IMR-90 (cell line): ENCODE measurements around the gene IGF1.

ENCODE experiments used
- BHLHE40 ChIP-seq: fragments of 150-350 bp; IDR thresholded peaks from 2 replicates; pipeline ENCODE4 v1.6.1; 2016; ENCODE audit warnings: mild to moderate bottlenecking, low read depth, low read length
- FOS ChIP-seq: fragments of 150-350 bp; IDR thresholded peaks from 2 replicates; pipeline ENCODE4 v1.6.1; 2016; ENCODE audit warnings: low read depth, low read length
- MXI1 ChIP-seq: IDR thresholded peaks from 2 replicates; pipeline ENCODE4 v1.6.1; 2012; ENCODE audit warnings: low read depth, mild to moderate bottlenecking, low read length, moderate library complexity, borderline replicate concordance
- POLR2A ChIP-seq: IDR thresholded peaks from 2 replicates; pipeline ENCODE4 v1.6.1; 2012; ENCODE audit warnings: mild to moderate bottlenecking, low read depth, low read length
- RAD21 ChIP-seq: IDR thresholded peaks from 2 replicates; pipeline ENCODE4 v1.6.1; 2012; ENCODE audit warnings: low read length, improper control_type of control experiment
- RCOR1 ChIP-seq: IDR thresholded peaks from 2 replicates; pipeline ENCODE4 v1.6.1; 2012; ENCODE audit warnings: mild to moderate bottlenecking, low read length, improper control_type of control experiment; ENCODE audit not compliant: insufficient replicate concordance
- RFX5 ChIP-seq: IDR thresholded peaks from 2 replicates; pipeline ENCODE4 v1.8.0; 2012; ENCODE audit warnings: low read depth, mild to moderate bottlenecking, low read length, moderate library complexity
- SMC3 ChIP-seq: fragments of 150-350 bp; IDR thresholded peaks from 2 replicates; pipeline ENCODE4 v1.6.1; 2016; ENCODE audit warnings: low read depth, mild to moderate bottlenecking, antibody characterized with exemption, low read length, moderate library complexity
- TF ChIP-seq, protein P1 (sequence below): conservative IDR thresholded peaks from 2 replicates; pipeline ENCODE4 v1.5.1; 2012; ENCODE audit warnings: mild to moderate bottlenecking, low read depth, low read length, improper control_type of control experiment
- TF ChIP-seq, protein P2 (sequence below): fragments of 150-350 bp; IDR thresholded peaks from 2 replicates; pipeline ENCODE4 v1.6.1; 2017; ENCODE audit warnings: mild to moderate bottlenecking, antibody characterized with exemption, low read length, low read depth

DNA sequence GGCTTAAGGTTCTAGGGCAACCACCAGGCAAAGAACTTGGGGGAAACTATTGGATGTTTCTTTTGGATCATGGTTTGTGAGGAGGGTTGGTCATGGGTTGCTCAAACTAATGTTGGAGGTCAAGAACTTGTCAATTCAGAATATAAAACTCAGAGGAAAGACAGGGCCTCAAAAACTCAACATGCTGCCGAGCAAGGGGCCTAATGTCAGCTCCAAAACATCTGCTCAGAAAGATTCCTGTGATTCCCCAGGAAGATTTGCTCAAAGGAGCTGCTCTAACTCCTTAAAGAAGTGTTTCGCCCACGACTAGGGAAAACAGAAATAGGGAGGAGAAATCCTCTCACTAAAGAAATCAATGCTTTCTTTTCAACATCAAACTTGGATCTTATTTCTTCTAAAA lies 3.7 kb upstream of the IGF1 start:
- TF ChIP-seq POLR2A: no peak
- TF ChIP-seq, protein P1, sequence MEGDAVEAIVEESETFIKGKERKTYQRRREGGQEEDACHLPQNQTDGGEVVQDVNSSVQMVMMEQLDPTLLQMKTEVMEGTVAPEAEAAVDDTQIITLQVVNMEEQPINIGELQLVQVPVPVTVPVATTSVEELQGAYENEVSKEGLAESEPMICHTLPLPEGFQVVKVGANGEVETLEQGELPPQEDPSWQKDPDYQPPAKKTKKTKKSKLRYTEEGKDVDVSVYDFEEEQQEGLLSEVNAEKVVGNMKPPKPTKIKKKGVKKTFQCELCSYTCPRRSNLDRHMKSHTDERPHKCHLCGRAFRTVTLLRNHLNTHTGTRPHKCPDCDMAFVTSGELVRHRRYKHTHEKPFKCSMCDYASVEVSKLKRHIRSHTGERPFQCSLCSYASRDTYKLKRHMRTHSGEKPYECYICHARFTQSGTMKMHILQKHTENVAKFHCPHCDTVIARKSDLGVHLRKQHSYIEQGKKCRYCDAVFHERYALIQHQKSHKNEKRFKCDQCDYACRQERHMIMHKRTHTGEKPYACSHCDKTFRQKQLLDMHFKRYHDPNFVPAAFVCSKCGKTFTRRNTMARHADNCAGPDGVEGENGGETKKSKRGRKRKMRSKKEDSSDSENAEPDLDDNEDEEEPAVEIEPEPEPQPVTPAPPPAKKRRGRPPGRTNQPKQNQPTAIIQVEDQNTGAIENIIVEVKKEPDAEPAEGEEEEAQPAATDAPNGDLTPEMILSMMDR: no peak
- no peak for TF ChIP-seq RFX5
- TF ChIP-seq SMC3: no peak
- no peak for TF ChIP-seq RCOR1
- TF ChIP-seq MXI1: no peak
- TF ChIP-seq FOS: no peak
- no peak for TF ChIP-seq BHLHE40
- TF ChIP-seq, protein P2, sequence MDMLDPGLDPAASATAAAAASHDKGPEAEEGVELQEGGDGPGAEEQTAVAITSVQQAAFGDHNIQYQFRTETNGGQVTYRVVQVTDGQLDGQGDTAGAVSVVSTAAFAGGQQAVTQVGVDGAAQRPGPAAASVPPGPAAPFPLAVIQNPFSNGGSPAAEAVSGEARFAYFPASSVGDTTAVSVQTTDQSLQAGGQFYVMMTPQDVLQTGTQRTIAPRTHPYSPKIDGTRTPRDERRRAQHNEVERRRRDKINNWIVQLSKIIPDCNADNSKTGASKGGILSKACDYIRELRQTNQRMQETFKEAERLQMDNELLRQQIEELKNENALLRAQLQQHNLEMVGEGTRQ: no peak
- TF ChIP-seq RAD21: no peak
